HepG2 (cell line): ENCODE results near the gene GLB1L3. TPM values are rescaled to one million over a fixed set of nuclear protein-coding genes. Genes with fewer than 3 reads are reported as not detected.
A peak's percentile ranks its signal among the peaks of the same experiment; 100 is the strongest.

Experiments used
- ADNP ChIP-seq: sonication (generic); formaldehyde crosslinking; IDR thresholded peaks from 2 replicates; pipeline ENCODE4 v1.4.0; 2020; ENCODE audit warnings: missing genetic modification reagents
- ARID4A ChIP-seq: sonication (generic); formaldehyde crosslinking; IDR thresholded peaks from 2 replicates; pipeline ENCODE4 v1.5.0; 2020; ENCODE audit warnings: mild to moderate bottlenecking, missing genetic modification reagents, borderline replicate concordance
- FOSL2 ChIP-seq: sonication (generic); formaldehyde crosslinking; IDR thresholded peaks from 2 replicates; pipeline ENCODE4 v1.4.0; 2020; ENCODE audit warnings: missing genetic modification reagents
- FOXA1 ChIP-seq, 2 experiments: fragments of 450-650 bp in 1 of 2; sonication (generic) in 1 of 2; formaldehyde crosslinking in 1 of 2; IDR thresholded peaks; 2 replicates each; pipeline versions ENCODE4 v1.4.0 to v1.6.1; 2016 to 2020; ENCODE audit warnings: missing genetic modification reagents in 1 of 2
- FOXC1 ChIP-seq: sonication (generic); formaldehyde crosslinking; IDR thresholded peaks from 2 replicates; pipeline ENCODE4 v1.8.0; 2022; ENCODE audit warnings: mild to moderate bottlenecking, missing genetic modification reagents, borderline replicate concordance
- FOXK1 ChIP-seq: sonication (generic); formaldehyde crosslinking; IDR thresholded peaks from 2 replicates; pipeline ENCODE4 v1.4.0; 2020; ENCODE audit warnings: low read depth, missing genetic modification reagents, borderline replicate concordance
- GATAD1 ChIP-seq: IDR thresholded peaks from 2 replicates; pipeline ENCODE4 v1.6.1; 2016; ENCODE audit warnings: missing genetic modification reagents, missing compliant biosample characterization
- KLF15 ChIP-seq: sonication (generic); formaldehyde crosslinking; IDR thresholded peaks from 2 replicates; pipeline ENCODE4 v1.8.1; 2023; ENCODE audit warnings: borderline replicate concordance, mild to moderate bottlenecking, inconsistent platforms, missing genetic modification reagents, mixed read lengths
- MLXIP ChIP-seq: sonication (generic); formaldehyde crosslinking; IDR thresholded peaks from 2 replicates; pipeline ENCODE4 v1.9.0; 2021; ENCODE audit warnings: missing genetic modification reagents, borderline replicate concordance
- SMC3 ChIP-seq: IDR thresholded peaks from 2 replicates; pipeline ENCODE4 v1.6.1; 2011; ENCODE audit warnings: low read length, improper control_type of control experiment
- USF2 ChIP-seq, 2 experiments: sonication (generic) in 1 of 2; formaldehyde crosslinking in 1 of 2; IDR thresholded peaks; 2 replicates each; pipeline versions ENCODE4 v1.5.1 to v1.6.1; 2011 to 2020; ENCODE audit warnings: borderline replicate concordance in 1 of 2, low read depth in 1 of 2, low read length in 1 of 2, mild to moderate bottlenecking in 1 of 2, missing genetic modification reagents in 1 of 2, moderate library complexity in 1 of 2
- ZBTB38 ChIP-seq: sonication (generic); formaldehyde crosslinking; IDR thresholded peaks from 2 replicates; pipeline ENCODE4 v1.5.1; 2020; ENCODE audit warnings: mild to moderate bottlenecking, missing genetic modification reagents
- ZBTB43 ChIP-seq: sonication (generic); formaldehyde crosslinking; conservative IDR thresholded peaks from 2 replicates; pipeline ENCODE4 v1.4.0; 2020; ENCODE audit warnings: missing genetic modification reagents
- ZNF207 ChIP-seq: fragments of 450-650 bp; IDR thresholded peaks from 2 replicates; pipeline ENCODE4 v1.6.1; 2016; ENCODE audit warnings: antibody characterized with exemption, borderline replicate concordance
- ZSCAN29 ChIP-seq: sonication (generic); formaldehyde crosslinking; conservative IDR thresholded peaks from 2 replicates; pipeline ENCODE4 v1.4.0; 2020; ENCODE audit warnings: mild to moderate bottlenecking, missing genetic modification reagents
- polyA plus RNA-seq, 8 experiments: library from polyadenylated mRNA; depleted of rRNA in 3 of 8; stranded (reverse) in 7 of 8; unstranded in 1 of 8; fragments of >200 nt; fragmentation: Illumina TruSeq in 4 of 8; extraction: Trizol in 4 of 8; gene quantifications; 2 replicates each; pipeline versions ENCODE4 v1.2.1 to v1.2.3, GENCODE V29; 2011 to 2016; ENCODE audit warnings: low read depth in 4 of 8, missing spikeins in 1 of 8, mixed read lengths in 1 of 8; ENCODE audit not compliant: insufficient read depth in 1 of 8
- total RNA-seq, 5 experiments: library from RNA; depleted of rRNA; stranded (reverse); fragments of >200 nt; fragmentation: Illumina TruSeq; extraction: Trizol; gene quantifications; 2 replicates each; pipeline ENCODE4 v1.2.3, GENCODE V29; 2016; ENCODE audit warnings: low read depth in 1 of 5

Gene GLB1L3
- total and polyA plus RNA-seq, 2 of the 13 experiments (the other 11 are each of a cell fraction or from before 2014, with no cell fraction given) = not detected

GRCh38 chr11:134272381-134273316 is 3.5 kb upstream of the GLB1L3 start (continued):
- TF ChIP-seq ZBTB43 (CRISPR knock-in tag) (0 out of 2 replicates have a peak, but pooled peaks have one; percentile 28), FOSL2 (CRISPR knock-in tag) (peak; percentile 55), MLXIP (CRISPR knock-in tag) (no peak), FOXK1 (peak; percentile 79; the same call in 1 of the 2 replicates), ARID4A (CRISPR knock-in tag) (peak; percentile 50; the same call in 1 of the 2 replicates), USF2 (IDR thresholded peaks at IDR 0.05; ENCODE audit: low read depth, low read length) (no peak), USF2 (CRISPR knock-in tag; IDR thresholded peaks at IDR 0.05; ENCODE audit: borderline replicate concordance) (no peak), ZBTB38 (no peak), SMC3 (0 out of 2 replicates have a peak, but pooled peaks have one; percentile 20), ADNP (CRISPR knock-in tag) (no peak), ZSCAN29 (CRISPR knock-in tag) (peak; percentile 58; the same call in 1 of the 2 replicates), FOXC1 (CRISPR knock-in tag) (0 out of 2 replicates have a peak, but pooled peaks have one; percentile 35), KLF15 (CRISPR knock-in tag) (no peak), ZNF207 (no peak), GATAD1 (CRISPR knock-in tag) (no peak), FOXA1 (IDR thresholded peaks at IDR 0.05) (no peak), FOXA1 (CRISPR knock-in tag; IDR thresholded peaks at IDR 0.05) (peak; percentile 75)
